A549 treated with Hydrocortisone at 1 μM for 4 hours (cell line): Measurements from ENCODE around the gene TNFRSF25. TPM values are rescaled to one million over a fixed set of nuclear protein-coding genes. Genes with fewer than 3 reads are reported as not detected.

ENCODE experiments used
- total RNA-seq: library from RNA; stranded (reverse); fragments of 200-300 nt; extraction: Qiagen RNA extraction; gene quantifications from 5 replicates; pipeline ENCODE4 v1.2.3, GENCODE V29; 2022

The TNFRSF25 gene, protein sequence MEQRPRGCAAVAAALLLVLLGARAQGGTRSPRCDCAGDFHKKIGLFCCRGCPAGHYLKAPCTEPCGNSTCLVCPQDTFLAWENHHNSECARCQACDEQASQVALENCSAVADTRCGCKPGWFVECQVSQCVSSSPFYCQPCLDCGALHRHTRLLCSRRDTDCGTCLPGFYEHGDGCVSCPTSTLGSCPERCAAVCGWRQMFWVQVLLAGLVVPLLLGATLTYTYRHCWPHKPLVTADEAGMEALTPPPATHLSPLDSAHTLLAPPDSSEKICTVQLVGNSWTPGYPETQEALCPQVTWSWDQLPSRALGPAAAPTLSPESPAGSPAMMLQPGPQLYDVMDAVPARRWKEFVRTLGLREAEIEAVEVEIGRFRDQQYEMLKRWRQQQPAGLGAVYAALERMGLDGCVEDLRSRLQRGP
- 2.5 to 4.0 TPM (median 2.8 TPM) in 5 replicates for total RNA-seq

DNA sequence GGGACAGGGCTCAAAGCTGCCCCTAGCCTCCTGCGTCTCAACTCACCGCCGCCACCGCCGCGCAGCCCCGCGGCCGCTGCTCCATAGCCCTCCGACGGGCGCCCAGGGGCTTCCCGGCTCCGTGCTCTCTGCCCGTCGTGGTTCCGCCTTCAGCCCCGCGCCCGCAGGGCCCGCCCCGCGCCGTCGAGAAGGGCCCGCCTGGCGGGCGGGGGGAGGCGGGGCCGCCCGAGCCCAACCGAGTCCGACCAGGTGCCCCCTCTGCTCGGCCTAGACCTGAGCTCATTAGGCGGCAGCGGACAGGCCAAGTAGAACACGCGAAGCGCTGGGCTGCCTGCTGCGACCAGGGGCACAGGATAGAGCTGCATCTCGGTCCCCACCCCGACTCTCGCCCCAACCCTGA, at the start of gene TNFRSF25:
Gene TNFRSF25, minus strand, starts transcription at position 151 of the 400 bp plus-strand sequence. Its CDS starts 66 bp downstream, at position 85.

DNA sequence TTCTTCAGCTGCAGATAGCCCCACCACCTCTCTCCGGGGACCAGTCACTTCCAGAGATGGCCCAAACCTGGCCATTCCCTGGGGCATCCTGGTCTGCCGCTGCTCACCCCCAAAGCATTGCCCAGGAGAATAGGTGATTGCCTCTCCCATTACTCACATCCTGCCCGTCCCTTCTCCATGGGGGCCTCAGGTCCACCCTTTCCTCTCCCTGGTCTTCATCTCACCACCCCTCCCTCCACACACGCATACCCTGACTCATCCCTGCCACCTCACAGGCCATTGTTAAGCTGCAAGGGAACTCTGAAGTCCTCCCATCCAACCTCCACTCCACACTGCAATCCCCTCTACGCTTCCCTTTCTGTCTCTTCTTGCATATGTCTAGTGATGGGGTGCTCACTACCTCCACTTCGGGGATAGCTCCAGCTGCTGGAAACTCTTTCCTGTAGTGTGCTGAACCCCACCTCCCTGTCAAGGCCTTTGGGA, 25.5 kb upstream of the TNFRSF25 start, which contains the start of gene PLEKHG5:
Gene PLEKHG5, minus strand, starts transcription at position 188 of the 483 bp plus-strand sequence. CDS start 14,096 bp downstream, outside the sequence.

DNA sequence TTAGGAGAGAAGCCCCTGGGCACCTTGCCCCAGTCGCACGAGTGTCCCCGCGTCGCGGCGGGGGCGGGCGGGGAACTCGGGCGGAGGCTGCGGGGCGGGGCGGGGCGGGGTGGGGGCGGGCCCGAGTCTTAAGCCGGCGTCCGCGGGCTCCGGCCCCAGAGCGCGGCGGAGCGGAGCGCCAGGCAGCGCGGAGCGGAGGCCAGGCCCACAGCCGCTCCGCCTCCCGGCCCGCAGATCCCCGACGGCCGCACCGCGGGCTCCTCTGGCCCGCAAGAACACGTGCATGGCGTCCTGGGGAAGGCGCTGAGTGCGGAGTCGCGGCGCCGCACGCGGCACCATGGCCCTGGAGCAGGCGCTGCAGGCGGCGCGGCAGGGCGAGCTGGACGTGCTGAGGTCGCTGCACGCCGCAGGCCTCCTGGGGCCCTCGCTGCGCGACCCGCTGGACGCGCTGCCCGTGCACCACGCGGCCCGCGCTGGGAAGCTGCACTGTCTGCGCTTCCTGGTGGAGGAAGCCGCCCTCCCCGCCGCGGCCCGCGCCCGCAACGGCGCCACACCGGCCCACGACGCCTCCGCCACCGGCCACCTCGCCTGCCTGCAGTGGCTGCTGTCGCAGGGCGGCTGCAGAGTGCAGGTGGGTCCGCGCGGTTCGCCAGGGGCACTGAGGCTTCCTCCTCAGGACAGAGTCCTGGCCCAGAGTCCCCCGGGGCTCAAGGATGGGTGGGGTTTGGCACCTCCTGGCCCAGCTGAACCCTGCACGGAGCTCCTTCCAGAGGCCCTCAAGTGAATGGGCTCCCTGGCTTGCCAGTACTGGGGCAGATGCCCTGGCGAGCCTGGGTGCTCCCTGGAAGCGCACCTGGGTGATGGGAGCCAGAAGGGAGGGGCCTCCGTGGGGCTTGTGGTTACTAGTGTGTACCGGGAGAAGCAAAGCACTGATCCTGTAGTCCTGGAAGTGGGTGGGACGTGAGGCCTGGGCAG, 41.1 kb downstream of the TNFRSF25 start, which contains the start of gene ESPN:
Gene ESPN, plus strand, starts transcription at position 158 of the 975 bp plus-strand sequence. Its CDS starts 180 bp downstream, at position 338.

DNA sequence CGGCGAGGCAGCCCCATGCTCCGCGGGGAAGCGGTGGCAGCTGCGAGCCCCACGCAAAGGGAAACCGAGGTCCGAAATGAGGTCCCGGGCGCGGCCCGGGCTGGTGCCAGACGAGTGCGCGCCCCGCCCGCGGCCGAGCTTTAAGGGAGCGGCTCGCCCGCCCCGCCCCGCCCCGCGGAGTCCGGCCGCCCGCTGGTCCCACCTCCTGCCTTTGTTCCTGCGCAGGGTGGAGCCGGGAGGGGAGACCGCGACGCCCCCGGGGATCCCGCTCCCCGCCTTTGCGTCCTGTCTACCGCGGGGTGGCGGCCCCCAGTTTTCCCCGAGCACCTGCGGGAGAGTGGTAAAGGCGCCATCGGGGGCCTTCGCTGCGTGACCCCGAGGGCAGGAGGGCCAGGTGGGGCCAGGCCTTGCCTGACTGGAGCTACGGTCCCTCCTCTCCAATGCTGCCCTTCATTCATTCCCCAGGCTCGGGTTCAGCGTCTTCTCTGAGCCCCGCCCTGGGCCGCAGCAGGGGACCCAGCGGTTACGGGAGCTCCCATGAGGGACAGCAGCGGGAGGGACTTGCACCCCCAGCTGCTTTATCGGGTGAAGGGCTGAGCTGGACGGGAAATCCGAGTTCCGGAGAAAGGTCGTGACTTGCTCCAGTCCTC, 46.0 kb downstream of the TNFRSF25 start, which contains the start of gene HES2:
Gene HES2, minus strand, starts transcription at position 116 of the 650 bp plus-strand sequence. Its CDS starts 99 bp downstream, at position 17.

Other genes with a start within 250 kb of the TNFRSF25 start
- 51.7 to 59.9 TPM (median 56.4 TPM) in 5 replicates for gene ICMT, start 230.2 kb downstream of the TNFRSF25 start, total RNA-seq
- gene HES3, start 222.0 kb downstream of the TNFRSF25 start, total RNA-seq, result not detected in 5 replicates
- gene GPR153, start 205.1 kb downstream of the TNFRSF25 start, total RNA-seq, result 3.6 to 4.6 TPM (median 4.3 TPM) in 5 replicates
- 80.4 to 101 TPM (median 100 TPM) in 5 replicates for gene ACOT7, start 72.4 kb downstream of the TNFRSF25 start, total RNA-seq
- gene HES2, start 46.3 kb downstream of the TNFRSF25 start, total RNA-seq, result 3.8 to 5.5 TPM (median 4.9 TPM) in 5 replicates
- 0.22 to 1.2 TPM (median 0.51 TPM) in 5 replicates for gene ESPN, start 41.4 kb downstream of the TNFRSF25 start, total RNA-seq
- 2.5 to 4.3 TPM (median 3.5 TPM) in 5 replicates for gene PLEKHG5, start 25.5 kb upstream of the TNFRSF25 start, total RNA-seq
- gene NOL9, start 88.3 kb upstream of the TNFRSF25 start, total RNA-seq, result 3.6 to 5.2 TPM (median 3.9 TPM) in 5 replicates
- gene TAS1R1, start 89.1 kb upstream of the TNFRSF25 start, total RNA-seq, result not detected in 5 replicates
- gene ZBTB48, start 113.8 kb upstream of the TNFRSF25 start, total RNA-seq, result 14.4 to 17.1 TPM (median 15.1 TPM) in 5 replicates
- gene KLHL21, start 136.7 kb upstream of the TNFRSF25 start, total RNA-seq, result 16.5 to 23.1 TPM (median 19.2 TPM) in 5 replicates
- 7.3 to 9.6 TPM (median 9.2 TPM) in 5 replicates for gene PHF13, start 147.6 kb upstream of the TNFRSF25 start, total RNA-seq
- 15.5 to 17.9 TPM (median 16.7 TPM) in 5 replicates for gene THAP3, start 158.7 kb upstream of the TNFRSF25 start, total RNA-seq
- 31.0 to 38.5 TPM (median 32.6 TPM) in 5 replicates for gene DNAJC11, start 235.6 kb upstream of the TNFRSF25 start, total RNA-seq